B cell (primary cell): ENCODE measurements around the gene TIMP2. TPM values are rescaled to one million over a fixed set of nuclear protein-coding genes. Genes with fewer than 3 reads are reported as not detected.

ENCODE experiments used
- ATAC-seq: fragments of 200-7000 bp; cut with Tn5 transposase; one replicate; pipeline ENCODE4 v1.10.0; 2021; ENCODE audit warnings: low read depth, mild to moderate bottlenecking, moderate number of reproducible peaks, moderate library complexity
- CTCF ChIA-PET: fragments of 350-600 bp; sonication (Branson Sonifier 250); formaldehyde crosslinking; loops from one replicate; lab custom pipeline; 2021; ENCODE audit warnings: antibody characterized with exemption, inconsistent platforms; lab: Charles Lee
- POLR2A ChIA-PET: fragments of 350-600 bp; sonication (Branson Sonifier 250); formaldehyde crosslinking; loops from one replicate; lab custom pipeline; 2021; ENCODE audit warnings: antibody characterized with exemption; lab: Charles Lee
- DNase-seq: peaks from one replicate; pipeline ENCODE4 v3.0.0; 2013
- H2AFZ ChIP-seq: 2 replicates; pipeline ENCODE4 v1.6.1; 2012; ENCODE audit warnings: mild to moderate bottlenecking, low read depth, low read length; ENCODE audit not compliant: insufficient read depth, poor library complexity, severe bottlenecking
- H3K27ac ChIP-seq, 2 donors: 1 replicate in 1 of 2; 2 replicates in 1 of 2; pipeline ENCODE4 v1.5.1; 2012 to 2013; ENCODE audit warnings: low read length in 2 of 2, mild to moderate bottlenecking in 2 of 2, moderate library complexity in 1 of 2
- H3K27me3 ChIP-seq, 4 experiments: fragments of 200-600 bp in 1 of 4; sonication (generic) in 1 of 4; replicated peaks in 1 of 4; 1 replicate in 2 of 4; 2 replicates in 2 of 4; pipeline versions ENCODE4 v1.6.1 to v1.7.0; 2013 to 2016; ENCODE audit warnings: low read length in 3 of 4, mild to moderate bottlenecking in 2 of 4, mixed read lengths in 1 of 4, moderate library complexity in 1 of 4; ENCODE audit not compliant: insufficient read depth in 4 of 4, control insufficient read depth in 3 of 4; ENCODE audit errors: control extremely low read depth in 1 of 4
- H3K36me3 ChIP-seq, 2 experiments: replicated peaks in 1 of 2; 1 replicate in 1 of 2; 2 replicates in 1 of 2; pipeline versions ENCODE4 v1.6.1 to v1.7.1; 2013; ENCODE audit warnings: low read length in 1 of 2; ENCODE audit not compliant: insufficient read depth in 2 of 2, control insufficient read depth in 1 of 2; ENCODE audit errors: control extremely low read depth in 1 of 2, extremely low read depth in 1 of 2
- H3K4me1 ChIP-seq, 2 donors: fragments of 200-600 bp in 1 of 2; sonication (generic) in 1 of 2; 1 replicate in 1 of 2; 2 replicates in 1 of 2; pipeline versions ENCODE4 v1.5.1 to v1.6.1; 2013 to 2017; ENCODE audit warnings: low read length in 2 of 2; ENCODE audit not compliant: control insufficient read depth in 2 of 2, insufficient read depth in 2 of 2
- H3K4me2 ChIP-seq: replicated peaks from 2 replicates; pipeline ENCODE3; 2012; ENCODE audit warnings: mild to moderate bottlenecking, low read depth, low read length; ENCODE audit not compliant: poor library complexity, severe bottlenecking
- H3K4me3 ChIP-seq, 5 experiments: fragments of 200-600 bp in 1 of 5; sonication (generic) in 1 of 5; 1 replicate in 3 of 5; 2 replicates in 2 of 5; pipeline versions ENCODE4 v1.5.1 to v1.7.0; 2011 to 2016; ENCODE audit warnings: low read length in 4 of 5, mild to moderate bottlenecking in 4 of 5, low read depth in 2 of 5, control low read depth in 1 of 5, moderate library complexity in 1 of 5; ENCODE audit not compliant: insufficient read depth in 1 of 5; ENCODE audit errors: control extremely low read depth in 1 of 5, extremely low read depth in 1 of 5
- H3K79me2 ChIP-seq: fragments of 200-600 bp; sonication (generic); one replicate; pipeline ENCODE4 v1.6.0; 2016; ENCODE audit warnings: low read length; ENCODE audit not compliant: control insufficient read depth, insufficient read depth
- H3K9ac ChIP-seq: fragments of 200-600 bp; sonication (generic); 2 replicates; pipeline ENCODE4 v1.6.1; 2017; ENCODE audit warnings: mild to moderate bottlenecking, low read length, moderate library complexity
- H3K9me3 ChIP-seq, 3 donors: one replicate each; pipeline versions ENCODE4 v1.6.1 to v1.7.1; 2013; ENCODE audit warnings: low read length in 2 of 3; ENCODE audit not compliant: control insufficient read depth in 2 of 3, insufficient read depth in 1 of 3; ENCODE audit errors: control extremely low read depth in 1 of 3
- H4K20me1 ChIP-seq: 2 replicates; pipeline ENCODE4 v1.6.0; 2012; ENCODE audit warnings: mild to moderate bottlenecking, low read length; ENCODE audit not compliant: insufficient read depth, control insufficient read depth, poor library complexity, severe bottlenecking
- H3K27ac Mint-ChIP-seq: one replicate; pipeline ENCODE4 v1.8.0; 2021; ENCODE audit warnings: mixed read lengths
- H3K27me3 Mint-ChIP-seq: one replicate; pipeline ENCODE4 v1.8.0; 2021; ENCODE audit warnings: mixed read lengths
- H3K4me1 Mint-ChIP-seq: one replicate; pipeline ENCODE4 v1.8.0; 2021; ENCODE audit warnings: mixed read lengths
- H3K4me3 Mint-ChIP-seq: one replicate; pipeline ENCODE4 v1.8.0; 2021; ENCODE audit warnings: mixed read lengths
- H3K9me3 Mint-ChIP-seq: one replicate; pipeline ENCODE4 v1.8.0; 2022; ENCODE audit warnings: mixed read lengths; ENCODE audit not compliant: insufficient read depth
- CTCF ChIP-seq: fragments of 200-600 bp; IDR thresholded peaks from one replicate; pipeline ENCODE4 v1.8.0; 2022; ENCODE audit warnings: antibody characterized with exemption, mild to moderate bottlenecking
- EZH2 ChIP-seq: IDR thresholded peaks from 2 replicates; pipeline ENCODE4 v1.6.1; 2012; ENCODE audit warnings: borderline replicate concordance, low read depth, mild to moderate bottlenecking, moderate library complexity, low read length; ENCODE audit not compliant: insufficient read depth, poor library complexity, severe bottlenecking
- WGBS: methylation state at CpG from one replicate; pipeline ENCODE4 v1.1.5; 2013; ENCODE audit warnings: missing lambda C conversion rate; ENCODE audit not compliant: insufficient coverage; 5-methylcytosine and 5-hydroxymethylcytosine counted together
- intact Hi-C: fragments of 100-400 bp; cut with micrococcal nuclease; formaldehyde crosslinking; loops from one replicate; pipeline ENCODE4 v1.10.0; 2022
- polyA plus RNA-seq: library from polyadenylated mRNA; depleted of rRNA; stranded (reverse); fragments of >200 nt; gene quantifications from 2 replicates; pipeline ENCODE4 v1.2.3, GENCODE V29; 2012
- total RNA-seq, 2 donors: library from RNA; stranded (reverse); fragments of 120-200 nt in 1 of 2; gene quantifications; 1 replicate in 1 of 2; 2 replicates in 1 of 2; pipeline versions ENCODE4 v1.2.3 to v1.2.4, GENCODE V29; 2013 to 2022

TIMP2 gene
- total and polyA plus RNA-seq, 2 donors (not counting 1 experiment from before 2014, with no cell fraction given), result 4.8 to 10.0 TPM

- Histone ChIP-seq H3K4me3 (no peak overlapping the region), H4K20me1 (no peaks in the 10 kb centered on the region), H3K9ac (no peak overlapping the region), H3K36me3 (peaks cover 5 to 82% of the 10 kb centered on the region in 2 experiments), H3K27me3 (no peaks in the 10 kb centered on the region), H3K79me2 (peaks cover 19% of the 10 kb centered on the region), H3K27ac (no peak overlapping the region), H3K4me2 (no peak overlapping the region), H2AFZ (no peak overlapping the region), H3K4me1 (peaks cover 8 to 11% of the 10 kb centered on the region in 2 donors), H3K9me3 (no peaks in the 10 kb centered on the region)
- intact Hi-C loops, result no loop called here
- ATAC-seq, result no peak
- no peaks in the 10 kb centered on the region for H3K9me3 Mint-ChIP-seq
- no peak overlapping the region for H3K4me3 Mint-ChIP-seq
- no peak for TF ChIP-seq CTCF
- ChIA-PET POLR2A (no interaction called here), CTCF (no interaction called here)
- WGBS, result 85% methylated on average over 7 of the region's 7 CpGs
- H3K27me3 Mint-ChIP-seq, result no peaks in the 10 kb centered on the region
- peaks cover 14% of the 10 kb centered on the region for H3K4me1 Mint-ChIP-seq
- no peak overlapping the region for H3K27ac Mint-ChIP-seq
- DNase-seq, result no peak
Observed at GRCh38 chr17:78815696-78816095, 109.5 kb downstream of the TIMP2 start.

GRCh38 chr17:78812855-78813254 is 112.3 kb downstream of the TIMP2 start:
- H3K4me2 ChIP-seq, result no peak overlapping the region
- WGBS, result 89% methylated on average over 8 of the region's 8 CpGs
- H4K20me1 ChIP-seq, result no peaks in the 10 kb centered on the region
- no peak overlapping the region for H2AFZ ChIP-seq
- H3K9ac ChIP-seq, result no peak overlapping the region
- Mint-ChIP-seq H3K9me3 (no peaks in the 10 kb centered on the region), H3K4me3 (no peak overlapping the region), H3K27ac (no peak overlapping the region), H3K4me1 (no peaks in the 10 kb centered on the region), H3K27me3 (no peaks in the 10 kb centered on the region)
- H3K27me3 ChIP-seq, result no peaks in the 10 kb centered on the region
- ChIA-PET POLR2A (no interaction called here), CTCF (no interaction called here)
- TF ChIP-seq CTCF (no peak), EZH2 (no peak)
- H3K27ac ChIP-seq, result no peak overlapping the region
- ATAC-seq (no peak), DNase-seq (no peak)
- no peaks in the 10 kb centered on the region for H3K9me3 ChIP-seq
- peaks cover 3 to 77% of the 10 kb centered on the region in 2 experiments for H3K36me3 ChIP-seq
- no peaks in the 10 kb centered on the region for H3K4me1 ChIP-seq
- no peak overlapping the region for H3K4me3 ChIP-seq
- intact Hi-C loops, result no loop called here
- peaks cover 19% of the 10 kb centered on the region for H3K79me2 ChIP-seq
